Measurements from ENCODE around the gene TBPL2. TPM values are rescaled to one million over a fixed set of nuclear protein-coding genes. Genes with fewer than 3 reads are reported as not detected.

Gene TBPL2
- total RNA-seq, 1 donor from 2014 or later, result not detected

DNA sequence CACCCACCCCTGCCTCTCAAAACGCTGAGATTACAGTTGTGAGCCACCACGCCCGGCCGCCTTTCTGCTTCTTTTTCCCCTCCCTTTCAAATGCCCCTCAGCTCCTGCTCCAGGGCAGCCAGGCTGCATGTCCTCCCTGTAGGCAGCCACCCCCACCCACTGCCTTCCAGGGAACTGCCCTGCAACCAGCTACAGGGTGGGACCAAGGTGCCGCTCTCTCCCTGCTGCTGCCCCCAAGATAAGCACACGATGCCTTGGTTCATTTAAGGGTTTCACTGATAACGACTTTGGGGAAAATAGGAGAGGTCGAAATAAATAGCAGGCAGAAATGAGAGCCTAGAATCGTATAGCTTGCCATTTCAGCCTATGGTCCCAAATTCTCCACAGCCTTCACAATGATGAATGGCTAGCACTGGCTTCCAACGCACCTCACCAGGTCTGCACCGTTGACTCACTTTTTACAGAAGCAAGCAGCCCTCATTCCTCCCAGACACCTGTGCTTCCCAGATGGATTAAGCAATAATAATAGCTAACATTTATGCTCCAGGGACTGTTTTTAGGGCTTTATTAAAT is 69.4 kb downstream of the TBPL2 start:
- H3K27me3 ChIP-seq (ENCODE audit: control insufficient read depth, insufficient read depth, low read length), result no peaks in the 10 kb centered on the region

DNA sequence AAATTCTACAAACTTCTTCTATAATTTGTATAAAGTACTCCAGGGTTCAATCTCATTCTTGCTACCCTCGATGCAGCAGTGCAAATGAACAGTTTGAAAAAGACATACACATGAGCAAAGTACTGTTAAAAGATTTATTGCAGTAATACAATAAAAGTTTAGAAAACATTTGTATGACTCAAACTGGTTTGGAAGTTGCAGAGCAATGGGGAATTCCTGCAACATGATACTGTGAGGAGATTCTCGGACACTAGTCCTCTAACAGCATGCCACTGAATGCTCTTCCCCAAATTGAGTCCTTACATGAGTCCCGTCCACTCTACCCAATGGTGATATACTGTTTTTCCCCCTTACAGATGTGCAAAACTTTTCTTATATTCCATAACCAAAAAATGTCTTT is 74.1 kb downstream of the TBPL2 start:
- Histone ChIP-seq H3K27me3 (ENCODE audit: control insufficient read depth, insufficient read depth, low read length) (no peaks in the 10 kb centered on the region), H3K4me3 (ENCODE audit: low read depth, low read length) (no peak overlapping the region), H3K36me3 (ENCODE audit: control insufficient read depth, insufficient read depth, low read length) (no peaks in the 10 kb centered on the region)
- TF ChIP-seq, protein P1, sequence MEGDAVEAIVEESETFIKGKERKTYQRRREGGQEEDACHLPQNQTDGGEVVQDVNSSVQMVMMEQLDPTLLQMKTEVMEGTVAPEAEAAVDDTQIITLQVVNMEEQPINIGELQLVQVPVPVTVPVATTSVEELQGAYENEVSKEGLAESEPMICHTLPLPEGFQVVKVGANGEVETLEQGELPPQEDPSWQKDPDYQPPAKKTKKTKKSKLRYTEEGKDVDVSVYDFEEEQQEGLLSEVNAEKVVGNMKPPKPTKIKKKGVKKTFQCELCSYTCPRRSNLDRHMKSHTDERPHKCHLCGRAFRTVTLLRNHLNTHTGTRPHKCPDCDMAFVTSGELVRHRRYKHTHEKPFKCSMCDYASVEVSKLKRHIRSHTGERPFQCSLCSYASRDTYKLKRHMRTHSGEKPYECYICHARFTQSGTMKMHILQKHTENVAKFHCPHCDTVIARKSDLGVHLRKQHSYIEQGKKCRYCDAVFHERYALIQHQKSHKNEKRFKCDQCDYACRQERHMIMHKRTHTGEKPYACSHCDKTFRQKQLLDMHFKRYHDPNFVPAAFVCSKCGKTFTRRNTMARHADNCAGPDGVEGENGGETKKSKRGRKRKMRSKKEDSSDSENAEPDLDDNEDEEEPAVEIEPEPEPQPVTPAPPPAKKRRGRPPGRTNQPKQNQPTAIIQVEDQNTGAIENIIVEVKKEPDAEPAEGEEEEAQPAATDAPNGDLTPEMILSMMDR (IDR thresholded peaks at IDR 0.05; ENCODE audit: insufficient read depth, low read length, poor library complexity, severe bottlenecking), result no peak
- no peak for DNase-seq (ENCODE audit: low read depth)

More for the DNA sequence above, 69.4 kb downstream of the TBPL2 start:
- DNase-seq (ENCODE audit: low read depth), result no peak
- Histone ChIP-seq H3K4me3 (ENCODE audit: low read depth, low read length) (no peak overlapping the region), H3K36me3 (ENCODE audit: control insufficient read depth, insufficient read depth, low read length) (no peaks in the 10 kb centered on the region)
- TF ChIP-seq, protein P1 (IDR thresholded peaks at IDR 0.05; ENCODE audit: insufficient read depth, low read length, poor library complexity, severe bottlenecking), result no peak

Other genes starting within 250 kb of the TBPL2 start
- 4.4 and 5.3 TPM in 2 replicates for gene DLGAP5, start 249.0 kb downstream of the TBPL2 start, total RNA-seq
- 16.6 and 18.4 TPM in 2 replicates for gene FBXO34, start 169.2 kb downstream of the TBPL2 start, total RNA-seq
- 12.1 and 12.5 TPM in 2 replicates for gene ATG14, start 28.8 kb downstream of the TBPL2 start, total RNA-seq
- 119 and 150 TPM in 2 replicates for gene KTN1, start 139.6 kb upstream of the TBPL2 start, total RNA-seq

Measured in kidney epithelial cell (primary cell).